NCI-H748 (cell line): Measurements from ENCODE around the gene DLL4.

ENCODE experiments used
- DNase-seq: peaks from one replicate; lab custom pipeline; 2025; ENCODE audit not compliant: unreplicated experiment; lab: John Stamatoyannopoulos, UW

Gene DLL4

GRCh38 chr15:40926659-40927494 is 2.3 kb upstream of the DLL4 start:
- peak; percentile 35 for DNase-seq

- DNase-seq: peak; percentile 69
Observed at GRCh38 chr15:40927495-40927872, 1.7 kb upstream of the DLL4 start.

GRCh38 chr15:40927873-40928806 is 1.0 kb upstream of the DLL4 start:
- peak; percentile 95 for DNase-seq

- peak; percentile 66 for DNase-seq
Observed at GRCh38 chr15:40929660-40930429, 705 bp downstream of the DLL4 start.

GRCh38 chr15:40930430-40931299 is 1.5 kb downstream of the DLL4 start:
- peak; percentile 74 for DNase-seq

GRCh38 chr15:40931300-40932142 is 2.4 kb downstream of the DLL4 start:
- DNase-seq: peak; percentile 17

GRCh38 chr15:40932156-40932555 is 3.0 kb downstream of the DLL4 start:
- DNase-seq: peak; percentile 53

GRCh38 chr15:40932649-40933516 is 3.7 kb downstream of the DLL4 start:
- peak; percentile 61 for DNase-seq

- no peak for DNase-seq
Observed at GRCh38 chr15:40933517-40933902, 4.4 kb downstream of the DLL4 start.

- no peak for DNase-seq
Observed at GRCh38 chr15:40934457-40934856, 5.3 kb downstream of the DLL4 start.

- no peak for DNase-seq
Observed at GRCh38 chr15:40936234-40936708, 7.1 kb downstream of the DLL4 start.

- DNase-seq: no peak
Observed at GRCh38 chr15:40936709-40937666, 7.8 kb downstream of the DLL4 start.

- DNase-seq: no peak
Observed at GRCh38 chr15:40937762-40938535, 8.8 kb downstream of the DLL4 start.

- DNase-seq: no peak
Observed at GRCh38 chr15:40938536-40938870, 9.4 kb downstream of the DLL4 start.

GRCh38 chr15:40940296-40940801 is 11.2 kb downstream of the DLL4 start:
- DNase-seq: no peak

GRCh38 chr15:40941068-40941527 is 12.0 kb downstream of the DLL4 start:
- DNase-seq: no peak
